Activated B cell treated with CpG ODN at 0.5 μM for 24 hours (primary cell): ENCODE measurements around the gene SMCO1. TPM values are rescaled to one million over a fixed set of nuclear protein-coding genes. Genes with fewer than 3 reads are reported as not detected.

ENCODE experiments used
- ATAC-seq: fragments of 200-7000 bp; cut with Tn5 transposase; one replicate; pipeline ENCODE4 v1.10.0; 2021; ENCODE audit warnings: low read depth, mild to moderate bottlenecking, moderate library complexity
- CTCF ChIA-PET: fragments of 350-600 bp; sonication (Branson Sonifier 250); formaldehyde crosslinking; loops from one replicate; lab custom pipeline; 2021; ENCODE audit warnings: antibody characterized with exemption; lab: Charles Lee
- POLR2A ChIA-PET: fragments of 350-600 bp; sonication (Branson Sonifier 250); formaldehyde crosslinking; loops from one replicate; lab custom pipeline; 2021; ENCODE audit warnings: antibody characterized with exemption; lab: Charles Lee
- DNase-seq: peaks from one replicate; pipeline ENCODE4 v3.0.0; 2022
- H3K27ac Mint-ChIP-seq: one replicate; pipeline ENCODE4 v1.8.0; 2020; ENCODE audit warnings: mixed read lengths
- H3K27me3 Mint-ChIP-seq: one replicate; pipeline ENCODE4 v1.8.0; 2021; ENCODE audit warnings: mixed read lengths
- H3K36me3 Mint-ChIP-seq: one replicate; pipeline ENCODE4 v1.8.0; 2021; ENCODE audit warnings: low read depth, mixed read lengths
- H3K4me1 Mint-ChIP-seq: one replicate; pipeline ENCODE4 v1.8.0; 2021; ENCODE audit warnings: mixed read lengths
- H3K4me3 Mint-ChIP-seq: one replicate; pipeline ENCODE4 v1.8.0; 2020; ENCODE audit warnings: mild to moderate bottlenecking, mixed read lengths
- H3K9me3 Mint-ChIP-seq: one replicate; pipeline ENCODE4 v1.8.0; 2020; ENCODE audit warnings: mixed read lengths
- CTCF ChIP-seq: fragments of 200-600 bp; IDR thresholded peaks from one replicate; pipeline ENCODE4 v1.8.0; 2022; ENCODE audit warnings: antibody characterized with exemption, mild to moderate bottlenecking
- intact Hi-C: fragments of 100-400 bp; cut with micrococcal nuclease; formaldehyde crosslinking; loops from one replicate; pipeline ENCODE4 v1.15.1; 2024
- total RNA-seq: library from RNA; stranded (reverse); gene quantifications from 2 replicates; pipeline ENCODE4 v1.2.3, GENCODE V29; 2022

The SMCO1 gene
- total RNA-seq, 1 donor from 2014 or later = not detected

DNA sequence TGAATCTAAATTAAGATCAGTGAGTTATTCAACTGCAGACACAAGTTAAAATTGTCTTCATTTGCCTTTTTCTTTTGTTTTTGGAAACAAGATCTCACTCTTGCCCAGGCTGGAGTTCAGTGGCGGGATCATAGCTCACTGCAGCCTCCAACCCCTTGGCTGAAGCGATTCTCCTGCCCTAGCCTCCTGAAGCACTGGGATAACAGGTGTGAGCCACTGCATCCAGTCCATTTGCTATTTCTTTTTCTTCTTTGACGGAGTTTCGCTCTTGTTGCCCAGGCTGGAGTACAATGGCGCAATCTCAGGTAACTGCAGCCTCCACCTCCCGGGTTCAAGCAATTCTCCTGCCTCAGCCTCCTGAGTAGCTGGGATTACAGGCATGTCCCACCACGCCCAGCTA is 21.9 kb downstream of the SMCO1 start:
- no peak for TF ChIP-seq CTCF
- Mint-ChIP-seq H3K4me1 (peaks cover 5% of the 10 kb centered on the region), H3K27ac (no peak overlapping the region), H3K9me3 (no peaks in the 10 kb centered on the region), H3K4me3 (no peak overlapping the region), H3K27me3 (no peaks in the 10 kb centered on the region), H3K36me3 (peaks cover 37% of the 10 kb centered on the region)
- CTCF ChIA-PET = no interaction called here
- POLR2A ChIA-PET = no interaction called here
- DNase-seq (no peak), ATAC-seq (no peak)
- intact Hi-C loops = no loop called here

DNA sequence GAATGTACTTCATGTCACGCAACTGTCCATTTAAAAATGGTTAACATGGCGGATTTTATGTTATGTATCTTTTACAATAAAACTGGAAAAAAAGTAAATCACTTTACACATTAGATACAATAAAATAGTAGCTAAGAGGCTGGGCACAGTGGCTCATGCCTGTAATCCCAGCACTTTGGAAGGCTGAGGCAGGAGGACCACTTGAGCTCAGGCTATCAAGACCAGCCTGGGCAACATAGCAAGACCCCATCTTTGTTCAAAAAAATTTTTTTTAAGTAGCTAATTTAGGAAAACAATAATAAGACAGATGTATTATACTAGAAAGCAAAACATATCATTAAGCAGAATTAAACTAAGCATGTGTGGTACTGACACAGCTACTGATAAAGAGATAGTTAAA is 23.1 kb downstream of the SMCO1 start:
- DNase-seq (no peak), ATAC-seq (no peak)
- CTCF ChIA-PET = no interaction called here
- Mint-ChIP-seq H3K9me3 (no peaks in the 10 kb centered on the region), H3K4me3 (no peak overlapping the region), H3K36me3 (peaks cover 38% of the 10 kb centered on the region), H3K27me3 (no peaks in the 10 kb centered on the region), H3K27ac (no peak overlapping the region), H3K4me1 (peaks cover 2% of the 10 kb centered on the region)
- no peak for TF ChIP-seq CTCF
- intact Hi-C loops = no loop called here
- POLR2A ChIA-PET = no interaction called here

GRCh38 chr3:196489747-196490146 is 25.4 kb downstream of the SMCO1 start:
- ChIA-PET POLR2A (no interaction called here), CTCF (no interaction called here)
- no peak overlapping the region for H3K4me3 Mint-ChIP-seq
- ATAC-seq (no peak), DNase-seq (no peak)
- intact Hi-C loops = no loop called here
- no peaks in the 10 kb centered on the region for H3K27me3 Mint-ChIP-seq
- no peak for TF ChIP-seq CTCF
- no peak overlapping the region for H3K27ac Mint-ChIP-seq
- H3K4me1 Mint-ChIP-seq = peaks cover 2% of the 10 kb centered on the region
- H3K9me3 Mint-ChIP-seq = no peaks in the 10 kb centered on the region
- H3K36me3 Mint-ChIP-seq = peaks cover 38% of the 10 kb centered on the region

- no peaks in the 10 kb centered on the region for H3K4me1 Mint-ChIP-seq
- CTCF ChIA-PET = interaction anchor here (0.8 to 1.2 kb wide), 4 partner anchors 31 to 351 kb away, joined by 3 to 6 read pairs (median 3); no protein-coding TSS in a partner anchor
- H3K4me3 Mint-ChIP-seq = no peak overlapping the region
- no peak overlapping the region for H3K27ac Mint-ChIP-seq
- POLR2A ChIA-PET = interaction anchor here (0.6 kb wide), 1 partner anchor 64 kb away, joined by 3 read pairs; no protein-coding TSS in a partner anchor
- no peak for TF ChIP-seq CTCF
- intact Hi-C loops = no loop called here
- peaks cover 45% of the 10 kb centered on the region for H3K36me3 Mint-ChIP-seq
- DNase-seq (no peak), ATAC-seq (no peak)
- H3K27me3 Mint-ChIP-seq = no peaks in the 10 kb centered on the region
- no peaks in the 10 kb centered on the region for H3K9me3 Mint-ChIP-seq
Observed at GRCh38 chr3:196486263-196486662, 28.9 kb downstream of the SMCO1 start.

- POLR2A ChIA-PET = no interaction called here
- Mint-ChIP-seq H3K27ac (no peak overlapping the region), H3K9me3 (no peaks in the 10 kb centered on the region), H3K27me3 (no peaks in the 10 kb centered on the region), H3K36me3 (peaks cover 59% of the 10 kb centered on the region), H3K4me1 (no peaks in the 10 kb centered on the region), H3K4me3 (no peak overlapping the region)
- DNase-seq (no peak), ATAC-seq (no peak)
- CTCF ChIA-PET = no interaction called here
- TF ChIP-seq CTCF = no peak
- intact Hi-C loops = no loop called here
Observed at GRCh38 chr3:196477678-196478077, 37.5 kb downstream of the SMCO1 start.
